ENCODE results near the gene THBS3. TPM values are rescaled to one million over a fixed set of nuclear protein-coding genes. Genes with fewer than 3 reads are reported as not detected.
A peak's percentile ranks its signal among the peaks of the same experiment; 100 is the strongest.
"Not testable (repeated sequence)": the region's sequence is repeated elsewhere in the genome, so short reads cannot be mapped to it uniquely, and the experiment has no call there.

Gene THBS3
- total RNA-seq: 11.7 TPM
- long read RNA-seq, partial matches to known transcripts: 1 of 6 reads
- long read RNA-seq, other reads (novel, unspliced or antisense): 3 of 6 reads

- intact Hi-C loops (cut with DNase I): loop anchor here (2.0 kb wide), 3 partner anchors 19 to 385 kb away; no protein-coding TSS in a partner anchor
- no peak for DNase-seq (ENCODE audit: low spot score)
These were observed at the start of gene THBS3 for GRCh38 chr1:155207806-155208540. THBS3 (minus strand) TSS chr1:155207897; CDS start chr1:155207876, 21 bp downstream.

GRCh38 chr1:155256058-155256852, 48.6 kb upstream of the THBS3 start:
- DNase-seq (ENCODE audit: low spot score): no peak
- intact Hi-C loops (cut with DNase I): no loop called here

GRCh38 chr1:155255243-155256007, 47.7 kb upstream of the THBS3 start, which contains the start of gene ENTREP3:
ENTREP3 (minus strand) TSS chr1:155255483; CDS start chr1:155254877, 606 bp downstream.
- intact Hi-C loops (cut with DNase I): loop anchor here (2.0 kb wide), 1 partner anchor 53 kb away; the partner anchor contains the start of gene FDPS
- DNase-seq (ENCODE audit: low spot score): peak; percentile 95

GRCh38 chr1:155254714-155255242, 47.1 kb upstream of the THBS3 start:
- no peak for DNase-seq (ENCODE audit: low spot score)
- intact Hi-C loops (cut with DNase I): loop anchor here (2.0 kb wide), 1 partner anchor 54 kb away; the partner anchor contains the start of gene FDPS

GRCh38 chr1:155254228-155254713, 46.6 kb upstream of the THBS3 start:
- intact Hi-C loops (cut with DNase I): loop anchor here (2.0 kb wide), 1 partner anchor 55 kb away; the partner anchor contains the start of gene FDPS
- DNase-seq (ENCODE audit: low spot score): no peak

- no peak for DNase-seq (ENCODE audit: low spot score)
- intact Hi-C loops (cut with DNase I): loop anchor here (2.0 kb wide), 1 partner anchor 55 kb away; the partner anchor contains the start of gene FDPS
These were observed 46.1 kb upstream of the THBS3 start for GRCh38 chr1:155253797-155254196.

GRCh38 chr1:155253208-155253607, 45.5 kb upstream of the THBS3 start:
- intact Hi-C loops (cut with DNase I): no loop called here
- no peak for DNase-seq (ENCODE audit: low spot score)

GRCh38 chr1:155251566-155251965, 43.9 kb upstream of the THBS3 start:
- intact Hi-C loops (cut with DNase I): loop anchor here (2.0 kb wide), 2 partner anchors 71 to 341 kb away; no protein-coding TSS in a partner anchor
- DNase-seq (ENCODE audit: low spot score): no peak

GRCh38 chr1:155250633-155251449, 43.1 kb upstream of the THBS3 start:
- peak; percentile 97 for DNase-seq (ENCODE audit: low spot score)
- intact Hi-C loops (cut with DNase I): loop anchor here (2.0 kb wide), 2 partner anchors 72 to 342 kb away; no protein-coding TSS in a partner anchor

GRCh38 chr1:155250246-155250632, 42.5 kb upstream of the THBS3 start:
- no peak for DNase-seq (ENCODE audit: low spot score)

GRCh38 chr1:155247667-155248553, 40.2 kb upstream of the THBS3 start:
- DNase-seq (ENCODE audit: low spot score): no peak
- intact Hi-C loops (cut with DNase I): no loop called here

More at GRCh38 chr1:155250246-155250632, 42.5 kb upstream of the THBS3 start:
- intact Hi-C loops (cut with DNase I): loop anchor here (2.0 kb wide), 2 partner anchors 73 to 343 kb away; no protein-coding TSS in a partner anchor

GRCh38 chr1:155246796-155247195, 39.1 kb upstream of the THBS3 start:
- intact Hi-C loops (cut with DNase I): not testable (repeated sequence)

GRCh38 chr1:155245163-155245524, 37.4 kb upstream of the THBS3 start:
- DNase-seq (ENCODE audit: low spot score): no peak
- intact Hi-C loops (cut with DNase I): loop anchor here (2.0 kb wide), 1 partner anchor 36 kb away; the partner anchor contains the start of gene MTX1

More at GRCh38 chr1:155246796-155247195, 39.1 kb upstream of the THBS3 start:
- DNase-seq (ENCODE audit: low spot score): not testable (repeated sequence)

- intact Hi-C loops (cut with DNase I): loop anchor here (2.0 kb wide), 1 partner anchor 36 kb away; the partner anchor contains the start of gene MTX1
- peak; percentile 98 for DNase-seq (ENCODE audit: low spot score)
These were observed 36.9 kb upstream of the THBS3 start for GRCh38 chr1:155244368-155245162.

GRCh38 chr1:155242805-155243358, 35.2 kb upstream of the THBS3 start:
- DNase-seq (ENCODE audit: low spot score): no peak
- intact Hi-C loops (cut with DNase I): no loop called here

GRCh38 chr1:155241841-155242264, 34.2 kb upstream of the THBS3 start:
- intact Hi-C loops (cut with DNase I): no loop called here
- DNase-seq (ENCODE audit: low spot score): no peak

Data from cardiac septum (tissue), 1 donor.